Lung microvascular endothelial cell (primary cell): ENCODE measurements around the gene TGFBI. TPM values are rescaled to one million over a fixed set of nuclear protein-coding genes. Genes with fewer than 3 reads are reported as not detected.
A peak's percentile ranks its signal among the peaks of the same experiment; 100 is the strongest.

Experiments used
- DNase-seq, 2 donors: peaks; one replicate each; pipeline versions ENCODE4 v3.0.0 to v3.0.0-alpha.2; 2010; ENCODE audit warnings: low read depth in 2 of 2
- total RNA-seq: library from RNA; depleted of rRNA; stranded (reverse); fragments of >200 nt; gene quantifications from 2 replicates; pipeline ENCODE4 v1.2.1, GENCODE V29; 2014

Gene TGFBI
- total RNA-seq, 1 donor from 2014 or later, result 3.8 TPM

DNA sequence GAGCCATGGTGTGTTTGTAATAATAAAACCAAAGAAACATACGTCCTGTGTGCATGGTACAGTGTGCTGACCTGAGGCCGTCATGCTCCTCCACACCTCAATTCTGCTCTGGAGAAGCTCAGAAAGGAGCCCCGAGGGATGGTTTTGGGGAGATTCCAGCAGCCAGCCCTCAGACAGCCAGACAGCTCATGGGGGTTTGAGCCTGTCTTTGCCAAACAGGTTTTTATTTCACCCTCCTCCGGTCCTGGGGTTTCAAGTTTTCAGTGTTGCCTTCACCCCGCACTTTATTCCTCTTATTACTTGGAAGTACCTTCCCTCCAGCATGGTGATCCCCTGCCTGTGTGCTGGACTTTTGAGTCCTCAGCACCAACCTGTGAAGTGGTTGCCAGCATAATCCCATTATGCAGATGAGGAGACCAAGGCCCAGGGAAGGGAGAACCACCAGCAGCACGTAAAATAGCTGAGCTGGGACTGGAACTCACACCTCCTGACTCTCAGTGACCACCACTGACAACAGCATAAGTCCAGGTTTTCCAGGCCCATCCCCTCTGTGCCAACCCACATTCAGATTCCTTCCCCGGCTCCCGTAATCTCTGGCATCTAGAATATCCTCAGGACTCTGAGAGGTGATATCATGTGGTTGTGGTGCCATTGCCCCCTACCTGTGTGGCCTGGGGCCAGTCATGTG lies 35.1 kb downstream of the TGFBI start:
- no peak for DNase-seq

DNA sequence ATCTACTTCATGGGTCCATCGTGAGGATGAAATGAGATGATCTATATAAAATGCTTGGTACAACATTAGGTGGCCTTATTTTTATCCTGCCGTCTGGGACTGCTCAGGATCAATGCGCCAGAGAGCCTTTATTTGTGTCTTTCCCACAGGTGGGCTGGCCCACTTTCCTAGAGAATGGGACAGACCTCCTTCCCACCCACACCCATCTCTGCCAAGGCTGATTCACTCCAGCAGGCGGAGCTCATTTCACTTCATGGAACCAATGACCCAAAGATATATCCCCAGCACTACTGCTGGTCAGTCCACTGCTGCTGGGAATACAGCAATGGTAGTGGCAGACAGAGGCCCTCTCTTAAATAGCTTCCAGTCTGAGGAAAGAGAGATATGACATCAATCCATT lies 35.7 kb downstream of the TGFBI start:
- DNase-seq, result peak; percentile 26 to 29

DNA sequence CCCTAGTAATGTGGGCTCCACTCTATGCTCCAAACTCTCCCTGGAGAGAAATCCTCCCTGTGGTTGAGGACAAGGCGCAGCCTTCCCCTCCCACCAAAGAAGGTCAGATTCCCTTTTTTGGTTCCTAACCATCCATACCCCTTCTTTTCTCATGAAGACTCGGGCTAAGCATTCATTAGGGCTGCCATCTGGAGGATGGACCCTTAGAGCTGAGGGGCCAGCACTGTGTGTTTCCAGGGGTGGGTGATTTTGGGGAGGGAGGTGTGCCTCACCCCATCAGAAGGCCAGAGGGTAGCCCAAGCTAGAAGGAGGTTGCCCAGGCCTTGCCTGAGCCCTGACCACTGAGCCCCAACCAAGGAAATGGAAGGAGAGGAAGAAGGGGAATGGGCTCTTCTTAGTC lies 36.8 kb downstream of the TGFBI start:
- DNase-seq, result no peak

DNA sequence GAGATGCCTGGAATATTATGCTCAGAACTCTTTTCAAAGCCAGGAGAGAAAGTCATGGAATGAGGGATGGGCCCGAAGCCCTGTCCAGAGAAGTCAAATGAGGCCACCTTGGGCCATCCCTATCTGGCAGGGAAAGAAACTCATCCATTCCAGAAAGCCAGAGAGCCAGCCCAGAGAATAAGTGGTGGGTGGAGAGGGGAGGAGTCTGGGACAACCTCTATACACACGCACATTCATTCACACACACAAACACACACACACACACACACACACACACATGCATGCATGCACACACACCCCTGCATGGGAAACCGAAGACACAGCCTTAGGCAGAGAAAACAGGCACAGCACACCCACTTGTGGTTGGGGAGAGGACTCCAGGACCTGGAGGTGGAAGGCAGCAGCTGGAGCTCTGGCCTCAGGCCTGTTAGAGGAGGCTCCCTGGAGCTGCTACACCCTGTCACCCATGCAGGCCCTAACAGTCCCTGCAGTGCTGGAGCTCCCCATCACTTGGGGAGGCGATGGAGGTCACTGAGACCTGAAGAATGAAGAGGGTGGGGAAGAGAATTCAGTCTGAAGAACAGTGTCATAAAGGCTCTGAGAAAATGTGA lies 38.0 kb downstream of the TGFBI start:
- no peak for DNase-seq

DNA sequence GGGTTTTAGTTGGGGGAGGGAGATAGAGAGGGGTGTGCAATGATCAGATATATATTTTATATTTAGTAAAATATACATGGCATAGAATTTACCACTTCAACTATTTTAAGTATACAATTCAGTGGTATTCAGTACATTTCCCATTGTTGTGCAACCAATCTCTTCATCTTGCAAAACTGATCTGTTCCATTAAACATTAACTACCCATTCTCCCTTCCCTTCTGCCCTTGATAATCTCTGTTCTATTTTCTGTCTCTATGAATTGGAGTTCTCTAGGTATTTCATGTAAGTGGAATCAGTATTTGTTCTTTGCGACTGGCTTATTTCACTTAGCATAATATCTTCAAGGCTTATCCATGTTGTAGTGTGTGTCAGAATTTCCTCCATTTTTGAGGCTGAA lies 38.6 kb downstream of the TGFBI start:
- DNase-seq, result no peak

DNA sequence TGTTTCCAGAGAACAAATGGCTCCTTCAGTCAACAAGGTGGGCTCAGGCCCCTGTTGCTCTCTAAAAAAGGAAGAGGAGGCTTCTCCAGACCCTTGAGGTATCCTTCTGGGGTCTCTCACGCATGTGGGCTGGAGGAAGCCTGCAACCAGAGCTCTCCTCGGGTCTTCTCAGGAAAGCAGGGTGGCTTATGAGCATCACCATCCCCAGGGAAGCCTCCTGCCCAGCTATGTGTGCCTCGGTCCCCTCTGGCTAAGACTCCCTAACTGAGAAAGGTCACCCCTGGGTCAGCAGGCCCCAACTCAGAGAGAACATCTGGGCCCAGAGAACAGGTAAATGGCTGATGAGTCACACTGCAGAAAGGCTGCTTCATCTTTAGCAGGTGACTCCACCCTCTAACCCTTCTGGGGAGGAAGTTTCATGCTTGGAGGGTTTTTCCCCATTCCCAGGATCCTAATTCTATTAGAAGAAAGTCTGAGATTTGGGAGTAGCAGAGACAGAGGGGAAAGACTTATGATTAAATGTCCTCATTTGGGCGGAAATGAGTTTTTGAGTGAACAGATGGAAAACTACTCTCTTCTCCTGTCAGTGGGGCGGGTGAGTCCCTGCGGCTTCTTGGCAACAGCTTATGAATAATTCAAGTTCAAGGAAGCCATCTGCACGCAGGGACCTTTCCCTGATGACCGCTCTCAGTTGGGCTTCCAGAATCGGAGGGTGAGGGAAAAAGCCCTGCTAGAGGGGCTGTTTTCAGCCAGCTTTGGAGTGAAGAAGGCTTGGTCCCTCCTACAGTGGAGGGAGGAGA lies 41.9 kb downstream of the TGFBI start:
- no peak for DNase-seq

DNA sequence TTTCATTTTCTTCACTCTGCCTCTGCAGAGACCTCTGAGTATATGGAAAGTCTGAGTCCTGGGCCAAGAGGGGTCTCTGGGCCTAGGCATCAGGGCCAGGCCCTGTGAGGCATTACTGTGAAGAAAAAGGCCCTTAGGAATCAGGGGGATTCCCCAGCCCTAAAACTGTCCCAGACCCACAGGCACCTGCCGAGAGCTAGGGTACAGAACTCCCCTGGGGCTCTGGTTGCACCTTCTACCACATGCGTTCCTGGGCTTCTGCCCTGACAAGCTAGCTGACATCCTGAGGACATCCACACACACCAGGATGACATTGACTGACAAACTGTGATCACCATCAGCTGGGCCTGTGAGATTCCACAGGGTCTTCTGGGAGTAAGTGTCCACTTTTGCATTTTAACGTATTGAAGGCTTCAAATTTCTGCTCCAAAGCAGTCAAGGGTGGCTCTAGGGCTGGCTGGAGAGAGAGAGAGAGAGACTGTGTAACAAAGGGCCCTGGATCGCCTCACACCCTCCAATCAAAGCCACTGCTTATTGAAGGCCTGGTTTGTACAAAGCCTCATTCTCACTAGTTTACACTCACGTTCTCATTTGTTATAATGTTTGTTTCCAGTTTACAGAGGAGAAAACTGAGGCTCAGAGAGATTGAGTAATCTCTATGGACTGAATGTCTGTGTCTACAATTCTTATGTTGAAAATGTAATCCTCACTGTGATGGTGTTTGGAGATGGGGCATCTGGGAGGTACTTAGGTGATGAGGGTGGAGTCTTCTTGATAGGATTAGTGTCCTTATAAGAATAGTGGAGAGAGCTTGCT lies 45.1 kb downstream of the TGFBI start:
- DNase-seq, result no peak

DNA sequence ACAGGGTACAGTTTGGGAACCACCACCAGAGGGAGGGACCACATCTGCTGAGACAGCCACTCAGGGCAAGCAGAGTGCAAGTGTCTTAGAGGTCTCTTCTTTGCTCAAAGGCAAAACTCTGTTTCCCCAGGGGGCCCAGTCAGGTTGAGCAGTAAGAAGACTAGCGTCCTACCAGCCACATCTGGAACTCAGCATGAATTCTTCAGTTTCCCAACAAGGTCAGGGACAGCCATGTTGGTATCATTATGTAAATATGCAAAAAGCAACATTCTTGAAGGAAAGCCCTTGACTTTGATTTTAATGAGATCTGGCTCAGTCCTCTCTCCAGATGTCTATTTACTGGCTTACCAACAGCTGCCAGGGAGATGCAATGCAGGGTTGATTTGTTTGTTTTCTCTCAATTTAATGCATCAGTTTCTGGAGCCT lies 46.7 kb downstream of the TGFBI start:
- no peak for DNase-seq

DNA sequence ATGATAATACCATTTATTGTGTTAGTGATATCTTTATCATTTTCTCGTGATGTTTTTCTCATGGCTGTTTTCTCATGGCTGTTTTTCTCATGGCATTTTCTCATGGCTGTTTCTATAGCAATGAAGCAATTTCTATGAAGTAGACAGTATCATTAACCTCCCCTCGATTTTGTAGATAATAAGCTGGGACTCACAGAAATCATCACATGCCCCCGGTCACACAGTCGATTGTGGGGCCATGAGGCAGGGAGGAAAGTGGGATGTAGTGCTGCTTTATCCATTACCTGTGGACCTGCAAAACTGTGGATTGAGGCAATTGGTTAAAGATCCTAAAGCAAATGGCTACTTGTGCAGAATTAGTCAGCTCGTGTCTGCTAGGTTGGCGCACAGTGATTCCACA lies 47.3 kb downstream of the TGFBI start:
- DNase-seq, result no peak

DNA sequence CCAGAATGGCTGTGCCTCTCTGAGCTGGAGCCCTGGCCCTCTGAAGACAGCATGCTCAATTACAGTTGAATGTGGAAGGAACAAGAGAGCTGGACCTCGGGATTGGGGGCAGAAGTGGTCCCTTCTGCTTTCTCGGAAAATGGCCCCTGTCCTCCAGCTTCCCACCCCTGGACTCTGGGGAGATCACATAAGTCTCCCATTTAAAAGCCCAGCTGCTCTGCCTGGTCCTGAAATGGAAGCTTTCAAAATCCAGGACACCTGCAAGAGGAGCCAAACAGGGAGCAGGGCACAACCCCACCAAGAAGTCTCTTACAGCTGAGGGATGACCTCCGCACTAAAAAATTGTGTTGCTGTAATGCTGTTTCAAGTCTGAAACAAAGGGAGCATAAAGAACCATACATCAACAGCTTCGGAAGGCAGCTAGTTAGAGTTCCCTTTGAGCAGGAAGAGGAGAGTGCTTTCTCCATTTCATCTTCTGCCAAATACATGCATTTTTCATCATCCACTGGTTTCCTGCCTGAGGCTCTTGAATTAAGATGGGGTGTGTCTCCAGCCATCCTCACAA lies 48.2 kb downstream of the TGFBI start:
- no peak for DNase-seq

DNA sequence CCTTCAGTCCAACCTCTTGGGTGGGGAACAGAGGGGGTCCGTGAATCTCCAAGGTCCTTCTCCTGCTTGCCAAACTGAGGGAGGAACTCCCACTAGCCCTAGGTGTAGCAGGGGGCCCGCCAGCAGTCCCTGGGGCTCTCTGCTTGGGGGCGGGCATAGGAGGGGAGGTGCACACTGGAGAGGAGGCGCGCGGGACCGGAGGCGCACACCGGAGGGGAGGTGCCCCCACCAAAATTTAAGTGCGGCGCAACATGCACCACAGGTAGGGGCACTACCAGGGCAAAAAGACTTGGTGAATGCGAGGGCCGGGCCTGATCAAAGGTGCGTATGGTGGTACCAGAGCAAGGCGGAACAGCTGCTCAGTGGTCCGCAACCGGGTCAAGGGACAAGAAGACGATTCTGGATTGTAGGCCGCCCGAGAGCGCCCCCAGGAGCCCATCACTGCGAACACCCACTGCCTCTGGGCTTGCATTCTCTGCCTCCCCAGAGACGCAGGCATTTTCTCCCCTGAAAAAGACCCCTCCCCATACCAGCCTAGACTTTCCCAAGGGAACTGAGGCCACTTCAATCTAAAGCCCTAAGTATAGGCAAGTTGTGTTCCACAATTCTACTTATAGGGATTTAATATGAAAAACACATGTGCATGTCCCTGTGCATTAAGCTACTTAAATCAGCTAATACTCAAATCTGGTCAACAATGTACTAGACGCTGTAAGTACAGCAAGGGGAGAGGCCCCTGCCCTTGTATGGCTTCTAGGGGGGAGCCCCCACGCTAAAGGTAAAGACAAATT lies 50.6 kb downstream of the TGFBI start:
- no peak for DNase-seq

DNA sequence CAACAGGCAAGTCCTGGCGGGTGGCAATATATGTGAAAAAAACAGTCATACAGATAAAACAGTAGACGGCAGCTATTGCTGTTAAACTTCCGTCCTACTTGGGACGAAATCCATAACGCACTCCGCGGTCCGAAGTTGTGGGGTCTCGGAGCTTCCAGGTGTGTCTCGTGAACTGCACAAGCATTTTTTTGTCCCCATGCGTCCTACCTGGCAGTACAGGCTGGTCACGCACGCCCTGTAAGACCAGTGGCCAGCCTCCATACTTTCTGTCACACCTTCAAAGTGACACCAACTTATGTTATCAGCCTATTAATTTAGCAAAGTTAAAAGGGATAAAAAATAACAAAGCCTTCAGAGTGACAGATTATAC lies 51.3 kb downstream of the TGFBI start:
- peak; percentile 5 to 23 for DNase-seq

DNA sequence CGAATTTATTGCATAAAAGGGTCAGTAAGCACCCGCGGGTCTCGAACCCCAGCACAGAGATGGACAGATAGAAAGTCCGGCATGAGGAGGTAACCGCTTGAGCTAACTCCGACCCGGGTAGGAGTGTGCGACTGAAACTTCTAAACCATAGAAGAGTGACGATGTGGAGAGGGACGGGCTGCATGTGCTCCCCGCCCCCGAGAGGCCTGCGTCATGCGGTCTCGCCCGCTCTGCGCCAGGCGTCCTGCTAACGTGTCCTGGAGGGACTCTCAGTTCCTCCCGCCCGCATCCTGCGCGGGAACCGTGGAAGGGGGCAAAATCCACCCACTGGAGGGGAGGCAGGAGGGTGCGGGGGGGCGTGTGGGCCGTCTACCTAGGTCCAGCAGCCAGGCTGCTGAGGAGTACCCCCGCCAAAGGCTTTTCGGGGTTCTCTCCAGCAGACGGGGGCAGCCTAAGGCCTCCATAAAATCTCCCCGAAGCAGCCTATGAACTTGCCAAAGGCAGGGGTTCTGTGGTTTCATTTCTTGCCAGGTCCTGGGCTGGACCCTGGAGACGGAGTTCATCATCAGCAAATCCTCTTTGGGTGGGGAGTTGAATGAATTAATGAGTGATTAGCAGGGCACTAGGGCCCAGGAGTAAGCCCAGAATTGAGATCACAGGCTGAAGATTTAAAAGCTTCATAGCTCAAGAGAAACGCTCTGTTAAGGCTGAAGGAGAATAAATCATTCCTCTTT lies 51.9 kb downstream of the TGFBI start:
- peak; percentile 86 to 88 for DNase-seq

DNA sequence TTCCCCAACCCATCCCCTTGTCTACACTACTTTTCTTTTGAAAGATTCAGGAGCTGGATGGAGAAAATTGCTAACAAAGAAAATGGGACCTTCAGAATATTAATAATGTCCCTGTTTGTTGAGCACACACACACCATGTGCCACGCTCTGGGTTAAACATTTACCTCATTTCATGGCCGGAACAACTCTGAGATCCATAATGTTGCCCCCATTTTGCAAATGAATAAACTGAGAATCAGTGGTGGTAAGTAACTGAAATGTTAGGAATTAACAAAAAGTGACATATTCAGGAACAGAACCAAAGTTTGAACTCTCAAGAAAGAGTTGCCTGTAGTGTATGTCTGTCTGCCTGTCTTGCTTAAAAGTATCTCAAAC lies 52.4 kb downstream of the TGFBI start:
- no peak for DNase-seq

DNA sequence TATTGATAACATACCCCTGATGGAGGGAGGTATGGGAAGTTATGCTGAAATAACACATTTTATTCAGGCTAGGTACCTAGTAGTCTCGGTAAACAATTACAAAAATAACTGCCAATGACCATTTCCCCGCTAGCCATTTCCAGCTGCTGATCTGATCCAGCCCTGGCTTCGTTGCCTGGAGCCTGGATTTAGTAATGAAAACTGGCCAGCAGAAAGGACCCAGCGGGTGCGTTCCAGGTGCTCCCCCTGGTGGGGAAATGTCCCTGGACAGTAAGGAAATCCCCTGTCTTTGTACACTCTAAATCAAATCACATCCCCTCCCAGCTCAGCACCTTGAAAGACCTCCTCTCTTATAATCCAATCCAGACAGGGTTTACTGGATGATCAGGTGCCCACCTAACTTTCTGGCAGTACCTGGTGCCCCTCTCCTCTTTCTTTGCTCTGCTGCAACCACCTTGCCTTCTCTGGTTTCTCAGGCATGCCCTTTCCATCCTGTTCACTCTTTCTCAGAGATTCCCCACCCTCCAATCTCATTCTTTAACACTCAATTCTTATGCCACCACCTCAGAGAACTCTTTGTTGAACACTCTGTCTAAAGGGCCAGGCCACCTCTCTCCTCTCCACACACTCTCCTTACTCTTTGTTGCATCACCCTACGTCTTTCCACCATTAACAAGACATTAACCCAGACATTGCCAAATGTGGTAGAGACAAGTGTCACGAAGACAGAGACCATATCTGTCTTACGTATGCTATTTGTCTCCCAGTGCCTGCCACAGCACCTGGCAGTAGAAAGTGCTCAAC lies 53.8 kb downstream of the TGFBI start:
- peak; percentile 75 to 85 for DNase-seq

DNA sequence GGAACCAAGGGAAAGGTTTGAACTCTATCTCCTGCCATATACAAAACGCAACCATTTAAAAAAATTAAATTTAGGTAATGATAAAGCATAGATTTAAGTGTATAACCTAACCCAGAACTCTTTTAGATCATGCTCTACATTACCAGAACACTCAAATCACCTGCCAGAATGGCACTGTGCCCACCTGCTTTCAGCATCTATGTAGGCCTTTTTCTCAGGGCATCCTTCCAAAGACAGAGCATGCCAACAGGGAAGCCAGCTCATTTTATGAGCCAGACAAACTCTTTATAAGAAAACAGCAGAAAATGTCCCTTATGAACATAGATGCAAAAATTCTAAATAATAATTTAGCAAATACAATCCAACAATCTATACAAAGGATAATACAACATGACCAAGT lies 55.9 kb downstream of the TGFBI start:
- DNase-seq, result no peak

DNA sequence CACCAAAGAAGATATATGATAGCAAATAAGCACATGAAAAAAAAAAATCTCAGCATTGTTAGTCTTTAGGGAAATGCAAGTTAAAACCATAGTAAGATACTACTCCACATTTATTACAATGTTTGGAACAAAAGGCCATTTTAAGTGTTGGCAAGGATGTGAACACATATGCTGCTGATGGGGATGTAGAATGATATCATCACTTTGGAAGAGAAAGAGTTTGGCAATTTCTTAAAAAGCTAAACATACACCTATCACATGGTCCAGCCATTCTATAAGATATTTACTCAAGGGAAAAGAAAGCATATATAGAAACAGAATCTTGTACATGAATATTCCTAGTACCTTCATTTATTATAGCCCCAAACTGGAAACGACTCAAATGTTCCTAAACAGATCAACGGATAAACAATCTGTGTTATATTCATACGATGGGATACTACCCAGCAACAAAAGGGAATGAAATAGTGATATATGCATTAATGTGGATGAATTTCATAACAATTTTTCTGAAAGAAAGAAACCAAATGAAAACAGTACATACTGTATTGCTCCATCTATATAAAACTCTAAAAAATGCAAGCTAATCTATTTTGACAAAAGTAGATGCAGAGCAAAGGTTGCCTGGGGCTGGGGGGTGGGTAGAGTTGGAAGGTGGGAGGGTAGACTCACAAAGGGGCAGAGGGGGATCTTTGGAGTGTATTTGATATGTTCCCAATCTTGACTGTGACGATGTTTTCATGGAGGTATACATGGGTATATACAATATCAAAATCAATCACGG lies 58.2 kb downstream of the TGFBI start:
- DNase-seq, result no peak
